ENCODE measurements around the gene UBR4. TPM values are rescaled to one million over a fixed set of nuclear protein-coding genes. Genes with fewer than 3 reads are reported as not detected.

Gene UBR4
- polyA plus RNA-seq, 1 of the 3 experiments (the other 2 are of a cell fraction): 68.7 TPM

GRCh38 chr1:19034721-19035120, 175.3 kb downstream of the UBR4 start:
- DNase-seq: no peak
- 80% methylated on average over 6 of the region's 10 CpGs for WGBS (ENCODE audit: low lambda C conversion rate)
- H2AFZ ChIP-seq (ENCODE audit: low read depth): no peak overlapping the region
- H3K9me2 ChIP-seq: no peaks in the 10 kb centered on the region
- no peak overlapping the region for H3K27ac ChIP-seq (ENCODE audit: low read depth in 2 of 2, low read length in 1 of 2)
- H3K4me1 ChIP-seq (ENCODE audit: control insufficient read depth in 1 of 2, insufficient read depth in 2 of 2, low read depth in 1 of 2, low read length in 1 of 2): peaks cover 9 to 11% of the 10 kb centered on the region in 2 experiments; a peak in 3 of 4 replicates
- ChIA-PET CTCF (no interaction called here), POLR2A (no interaction called here)
- no peak overlapping the region for H3K4me3 ChIP-seq (ENCODE audit: low read depth in 2 of 2, low read length in 1 of 2)
- TF ChIP-seq NRF1 (IDR thresholded peaks at IDR 0.05; ENCODE audit: low read depth, low read length): no peak
- TF ChIP-seq GABPA (IDR thresholded peaks at IDR 0.05; ENCODE audit: low read depth): no peak
- TF ChIP-seq CHD2 (IDR thresholded peaks at IDR 0.05; ENCODE audit: low read length, partially characterized antibody): no peak
- TF ChIP-seq NFIC (IDR thresholded peaks at IDR 0.05; ENCODE audit: borderline replicate concordance): no peak
- TF ChIP-seq MEF2A (IDR thresholded peaks at IDR 0.05; ENCODE audit: borderline replicate concordance, low read depth): no peak
- TF ChIP-seq RFX5 (IDR thresholded peaks at IDR 0.05; ENCODE audit: low read length): no peak
- no peak for TF ChIP-seq SIN3A (IDR thresholded peaks at IDR 0.05; ENCODE audit: borderline replicate concordance, low read depth, low read length)
- no peak for TF ChIP-seq FOXM1 (IDR thresholded peaks at IDR 0.05; ENCODE audit: low read depth)
- no peak for TF ChIP-seq FOXJ3 (CRISPR knock-in tag; IDR thresholded peaks at IDR 0.05)
- TF ChIP-seq IRF3 (IDR thresholded peaks at IDR 0.05; ENCODE audit: low read depth, low read length): no peak
- no peak for TF ChIP-seq TCF12 (IDR thresholded peaks at IDR 0.05)
- no peak for TF ChIP-seq SMC3 (IDR thresholded peaks at IDR 0.05; ENCODE audit: low read depth, low read length)
- no peak for TF ChIP-seq TAF1 (IDR thresholded peaks at IDR 0.05; ENCODE audit: borderline replicate concordance, low read depth, low read length)
- no peak for TF ChIP-seq ZBTB33 (IDR thresholded peaks at IDR 0.05; ENCODE audit: borderline replicate concordance, low read depth)
- TF ChIP-seq RAD21 (IDR thresholded peaks at IDR 0.05; ENCODE audit: low read length): no peak
- TF ChIP-seq POLR2AphosphoS5 (IDR thresholded peaks at IDR 0.05; ENCODE audit: low read depth, low read length): no peak
- TF ChIP-seq JUND (IDR thresholded peaks at IDR 0.05): no peak
- H3K36me3 ChIP-seq (replicated peaks in 1 of 2; ENCODE audit: control insufficient read depth in 1 of 2, insufficient read depth in 2 of 2, low read length in 1 of 2): no peaks in the 10 kb centered on the region
- H4K20me1 ChIP-seq (ENCODE audit: insufficient read depth): no peaks in the 10 kb centered on the region
- no peaks in the 10 kb centered on the region for H3K27me3 ChIP-seq (ENCODE audit: insufficient read depth)
- peaks cover 11% of the 10 kb centered on the region for H3F3A ChIP-seq (replicated peaks; ENCODE audit: insufficient read depth)
- no peaks in the 10 kb centered on the region for H3K9me3 ChIP-seq
- peak overlapping the region; percentile 47; the same call in 1 of the 2 replicates for H3K4me2 ChIP-seq
- no peak overlapping the region for H3K9ac ChIP-seq
- no peaks in the 10 kb centered on the region for H3K79me2 ChIP-seq (ENCODE audit: insufficient read depth)
